ENCODE data around the gene MYO1F. TPM values are rescaled to one million over a fixed set of nuclear protein-coding genes. Genes with fewer than 3 reads are reported as not detected.
"Not testable (repeated sequence)": the region's sequence is repeated elsewhere in the genome, so short reads cannot be mapped to it uniquely, and the experiment has no call there.

Gene MYO1F
- total RNA-seq, 4 donors from 2014 or later = 20.3 to 61.5 (median 21.7) TPM

DNA sequence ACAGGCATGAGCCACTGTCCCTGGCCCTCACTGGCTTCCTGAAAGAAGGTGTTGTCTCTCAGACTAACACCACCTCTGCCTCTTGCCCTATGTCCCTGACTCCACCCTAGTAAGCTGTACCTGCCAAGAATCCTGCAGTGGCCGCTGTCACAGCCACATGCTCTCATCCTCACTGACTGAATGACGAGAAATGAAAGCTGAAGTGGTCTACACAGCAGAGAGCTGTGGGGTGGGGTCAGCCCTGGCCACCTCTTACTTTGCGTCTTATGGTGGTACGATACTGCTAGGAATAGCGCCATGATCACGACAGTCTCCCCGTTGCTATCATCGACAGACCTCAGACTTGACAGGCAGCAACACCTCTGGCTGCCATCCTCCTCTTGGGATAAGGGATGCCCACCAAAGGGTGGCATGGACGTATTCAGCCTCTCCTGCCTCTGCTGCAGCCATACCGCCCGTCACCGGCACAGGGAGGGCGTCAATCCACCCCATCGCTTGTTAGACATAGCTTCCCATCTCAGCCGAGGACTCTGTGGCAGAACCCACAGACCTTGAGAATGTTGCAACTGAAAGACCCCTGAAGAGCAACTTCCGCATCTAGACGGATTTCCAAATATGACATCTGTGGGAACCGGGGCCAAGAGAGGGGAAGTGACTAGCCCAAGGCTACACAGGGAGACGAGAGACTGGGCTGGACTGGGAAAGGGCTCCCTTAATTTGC is 809 bp downstream of the MYO1F start:
- WGBS, 2 donors = 68 to 73% methylated on average over 19 of the region's 19 CpGs
- H3K27ac ChIP-seq = peak overlapping the region in 1 of 4 donors; percentile 64
- no peak for DNase-seq (ENCODE audit: low spot score in 2 of 2)
- TF ChIP-seq POLR2A (IDR thresholded peaks at IDR 0.05) (no peak), EP300 (IDR thresholded peaks at IDR 0.05) (no peak)
- TF ChIP-seq, protein P1, sequence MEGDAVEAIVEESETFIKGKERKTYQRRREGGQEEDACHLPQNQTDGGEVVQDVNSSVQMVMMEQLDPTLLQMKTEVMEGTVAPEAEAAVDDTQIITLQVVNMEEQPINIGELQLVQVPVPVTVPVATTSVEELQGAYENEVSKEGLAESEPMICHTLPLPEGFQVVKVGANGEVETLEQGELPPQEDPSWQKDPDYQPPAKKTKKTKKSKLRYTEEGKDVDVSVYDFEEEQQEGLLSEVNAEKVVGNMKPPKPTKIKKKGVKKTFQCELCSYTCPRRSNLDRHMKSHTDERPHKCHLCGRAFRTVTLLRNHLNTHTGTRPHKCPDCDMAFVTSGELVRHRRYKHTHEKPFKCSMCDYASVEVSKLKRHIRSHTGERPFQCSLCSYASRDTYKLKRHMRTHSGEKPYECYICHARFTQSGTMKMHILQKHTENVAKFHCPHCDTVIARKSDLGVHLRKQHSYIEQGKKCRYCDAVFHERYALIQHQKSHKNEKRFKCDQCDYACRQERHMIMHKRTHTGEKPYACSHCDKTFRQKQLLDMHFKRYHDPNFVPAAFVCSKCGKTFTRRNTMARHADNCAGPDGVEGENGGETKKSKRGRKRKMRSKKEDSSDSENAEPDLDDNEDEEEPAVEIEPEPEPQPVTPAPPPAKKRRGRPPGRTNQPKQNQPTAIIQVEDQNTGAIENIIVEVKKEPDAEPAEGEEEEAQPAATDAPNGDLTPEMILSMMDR (IDR thresholded peaks at IDR 0.05) = no peak
- no peaks in the 10 kb centered on the region for H3K36me3 ChIP-seq
- no peaks in the 10 kb centered on the region for H3K9me3 ChIP-seq
- peak overlapping the region; percentile 7 to 49 (median 32) for H3K4me3 ChIP-seq
- H3K4me1 ChIP-seq = peaks cover 0 to 28% (median 15%) of the 10 kb centered on the region in 4 donors
- no peaks in the 10 kb centered on the region for H3K27me3 ChIP-seq

DNA sequence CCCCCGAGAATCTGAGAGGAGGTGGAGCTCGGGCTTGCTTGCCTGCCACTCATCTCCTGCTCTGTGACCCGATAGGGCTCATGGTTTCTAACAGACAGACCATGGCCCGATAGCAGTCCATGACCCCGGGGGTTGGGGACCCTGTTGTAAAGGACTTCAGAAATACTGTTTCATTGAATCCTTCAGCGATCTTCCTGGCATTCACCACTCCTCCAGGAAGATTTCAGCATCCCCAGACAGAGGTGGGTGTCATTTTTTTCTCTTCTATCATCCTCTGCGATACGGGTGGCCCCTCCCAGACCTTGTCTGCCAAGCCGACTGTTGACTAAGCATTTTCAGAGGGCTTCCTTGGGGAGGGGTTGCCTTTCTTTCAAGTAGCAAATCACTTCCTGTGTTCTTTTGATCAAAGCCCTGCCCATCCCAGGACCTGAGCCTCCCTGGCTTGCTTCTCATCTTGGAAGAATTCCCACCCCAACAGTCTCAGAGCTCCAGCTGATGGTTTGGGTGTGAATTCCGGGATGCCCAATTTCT is 1.7 kb downstream of the MYO1F start:
- H3K27me3 ChIP-seq = no peaks in the 10 kb centered on the region
- H3K36me3 ChIP-seq = no peaks in the 10 kb centered on the region
- peak overlapping the region in 3 of 4 donors; percentile 22 to 49 (median 43) for H3K4me3 ChIP-seq
- 32 to 35% methylated on average over 9 to 10 of the region's 10 CpGs for WGBS, 2 donors
- DNase-seq (ENCODE audit: low spot score in 2 of 2) = no peak
- TF ChIP-seq POLR2A (IDR thresholded peaks at IDR 0.05) = no peak
- TF ChIP-seq, protein P1 (IDR thresholded peaks at IDR 0.05) = no peak
- no peak for TF ChIP-seq EP300 (IDR thresholded peaks at IDR 0.05)
- peaks cover 0 to 22% (median 11%) of the 10 kb centered on the region in 4 donors for H3K4me1 ChIP-seq
- H3K9me3 ChIP-seq = no peaks in the 10 kb centered on the region
- H3K27ac ChIP-seq = peak overlapping the region in 1 of 4 donors; percentile 64

DNA sequence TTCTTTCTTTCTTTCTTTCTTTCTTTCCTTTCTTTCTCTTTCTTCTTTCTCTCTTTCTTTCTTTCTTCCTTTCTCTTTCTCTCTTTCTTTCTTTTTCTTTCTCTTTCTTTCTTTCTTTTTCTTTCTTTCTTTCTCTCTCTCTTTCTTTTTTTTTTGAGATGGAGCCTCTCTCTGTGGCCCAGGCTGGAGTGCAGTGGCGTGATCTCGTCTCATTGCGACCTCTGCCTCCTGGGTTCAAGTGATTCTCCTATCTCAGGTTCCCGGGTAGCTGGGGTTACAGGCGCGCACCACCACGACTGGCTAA is 2.7 kb downstream of the MYO1F start:
- peaks cover 0 to 14% (median 10%) of the 10 kb centered on the region in 4 donors for H3K4me1 ChIP-seq
- H3K27ac ChIP-seq; H3K36me3 ChIP-seq; H3K9me3 ChIP-seq; DNase-seq (ENCODE audit: low spot score in 2 of 2); H3K4me3 ChIP-seq; H3K27me3 ChIP-seq: not testable (repeated sequence)
- 94 to 96% methylated on average over 7 of the region's 7 CpGs for WGBS, 2 donors

DNA sequence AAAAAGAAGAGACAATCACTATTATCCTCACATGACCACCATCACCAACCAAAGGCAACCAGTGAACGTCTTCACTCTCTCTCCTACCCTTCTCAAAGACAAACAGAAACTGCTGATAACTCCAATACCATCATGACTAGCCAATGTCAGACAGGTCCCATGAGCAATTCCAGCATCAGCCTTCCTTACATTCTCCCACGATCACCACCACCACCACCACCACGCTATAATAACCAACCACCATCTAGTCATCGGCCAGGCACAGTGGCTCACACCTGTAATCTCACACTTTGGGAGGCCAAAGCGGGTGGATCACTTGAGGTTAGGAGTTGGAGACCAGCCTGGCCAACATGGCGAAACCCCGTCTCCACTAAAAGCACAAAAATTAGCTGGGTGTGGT is 3.9 kb downstream of the MYO1F start:
- Histone ChIP-seq H3K27me3 (no peaks in the 10 kb centered on the region), H3K4me1 (peaks cover 0 to 20% (median 6%) of the 10 kb centered on the region in 4 donors), H3K9me3 (no peaks in the 10 kb centered on the region), H3K4me3 (no peak overlapping the region), H3K27ac (no peak overlapping the region), H3K36me3 (no peaks in the 10 kb centered on the region)
- DNase-seq (ENCODE audit: low spot score in 2 of 2) = no peak
- WGBS, 2 donors = 90 to 93% methylated on average over 7 of the region's 7 CpGs
- TF ChIP-seq, protein P1 (IDR thresholded peaks at IDR 0.05) = no peak
- TF ChIP-seq POLR2A (IDR thresholded peaks at IDR 0.05) = no peak
- no peak for TF ChIP-seq EP300 (IDR thresholded peaks at IDR 0.05)

DNA sequence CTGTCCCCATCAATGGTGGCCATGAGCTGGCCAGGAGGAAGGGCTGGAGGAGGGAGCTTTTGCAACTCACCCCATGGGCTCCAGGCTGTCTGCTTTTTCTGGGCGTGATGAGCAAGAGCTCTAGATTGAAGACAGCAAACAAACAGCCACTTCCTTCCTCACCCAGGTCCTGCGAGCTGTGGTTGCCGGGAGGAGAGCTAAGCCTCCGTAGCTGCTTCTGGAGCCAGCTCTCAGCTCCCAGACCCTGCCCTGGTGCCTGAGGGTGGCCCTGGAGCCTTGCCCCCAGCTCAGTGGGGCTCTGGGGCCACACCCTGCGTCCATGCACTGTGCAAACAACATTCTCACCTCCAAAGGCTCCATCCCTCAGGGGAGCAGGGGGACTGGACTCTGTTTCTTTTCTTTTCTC is 6.2 kb downstream of the MYO1F start:
- TF ChIP-seq, protein P1 (IDR thresholded peaks at IDR 0.05) = no peak
- TF ChIP-seq EP300 (IDR thresholded peaks at IDR 0.05) = peak in 1 of 2 donors; percentile 40
- Histone ChIP-seq H3K36me3 (no peaks in the 10 kb centered on the region), H3K27me3 (no peaks in the 10 kb centered on the region), H3K4me3 (no peak overlapping the region), H3K27ac (no peak overlapping the region), H3K4me1 (peaks cover 0 to 13% (median 3%) of the 10 kb centered on the region in 4 donors), H3K9me3 (no peaks in the 10 kb centered on the region)
- WGBS, 2 donors = 18 to 44% methylated on average over 3 to 5 of the region's 5 CpGs
- DNase-seq (ENCODE audit: low spot score in 2 of 2) = no peak

All from tibial nerve (tissue), 4 donors.